GM18909 (cell line): Measurements from ENCODE around the gene KLHDC9.
"Not testable (repeated sequence)": the region's sequence is repeated elsewhere in the genome, so short reads cannot be mapped to it uniquely, and the experiment has no call there.

ENCODE experiments used
- ATAC-seq: cut with Tn5 transposase; IDR thresholded peaks from one replicate; pipeline ENCODE4 v1.9.1; 2021; ENCODE audit warnings: mild to moderate bottlenecking; ENCODE audit not compliant: unreplicated experiment, poor library complexity

Gene KLHDC9

GRCh38 chr1:161092621-161093028 is 5.5 kb upstream of the KLHDC9 start:
- ATAC-seq, result no peak

- no peak for ATAC-seq
Observed at GRCh38 chr1:161094481-161094880, 3.7 kb upstream of the KLHDC9 start.

GRCh38 chr1:161095230-161095629 is 2.9 kb upstream of the KLHDC9 start:
- ATAC-seq, result no peak

- ATAC-seq, result peak; percentile 56
Observed at GRCh38 chr1:161096015-161096414, 2.1 kb upstream of the KLHDC9 start.

- no peak for ATAC-seq
Observed at GRCh38 chr1:161096530-161096929, 1.6 kb upstream of the KLHDC9 start.

GRCh38 chr1:161099090-161099802 is 1.1 kb downstream of the KLHDC9 start:
- no peak for ATAC-seq

- ATAC-seq, result no peak
Observed at GRCh38 chr1:161100556-161100955, 2.4 kb downstream of the KLHDC9 start.

GRCh38 chr1:161106431-161106830 is 8.3 kb downstream of the KLHDC9 start:
- no peak for ATAC-seq

- no peak for ATAC-seq
Observed at GRCh38 chr1:161111117-161111516, 13.0 kb downstream of the KLHDC9 start.

- ATAC-seq, result no peak
Observed at GRCh38 chr1:161111527-161111926, 13.4 kb downstream of the KLHDC9 start.

- no peak for ATAC-seq
Observed at GRCh38 chr1:161113915-161114314, 15.8 kb downstream of the KLHDC9 start.

GRCh38 chr1:161114556-161114955 is 16.4 kb downstream of the KLHDC9 start:
- no peak for ATAC-seq

- ATAC-seq, result no peak
Observed at GRCh38 chr1:161115132-161115711, 17.1 kb downstream of the KLHDC9 start.

- ATAC-seq, result not testable (repeated sequence)
Observed at GRCh38 chr1:161115961-161116360, 17.8 kb downstream of the KLHDC9 start.

GRCh38 chr1:161117759-161118581 is 19.8 kb downstream of the KLHDC9 start, which contains the start of the genes NIT1 and PFDN2:
TSS of gene NIT1 (plus strand) at chr1:161118105. CDS start at chr1:161118177, 72 bp downstream.
TSS of gene PFDN2 (minus strand) at chr1:161118037. CDS start at chr1:161118026, 11 bp downstream.
- ATAC-seq, result peak; percentile 82

GRCh38 chr1:161119092-161119903 is 21.1 kb downstream of the KLHDC9 start:
- ATAC-seq, result peak; percentile 38

- ATAC-seq, result no peak
Observed at GRCh38 chr1:161121042-161121650, 23.0 kb downstream of the KLHDC9 start.

- ATAC-seq, result no peak
Observed at GRCh38 chr1:161121834-161122233, 23.7 kb downstream of the KLHDC9 start.

GRCh38 chr1:161122967-161123366 is 24.8 kb downstream of the KLHDC9 start:
- no peak for ATAC-seq

- ATAC-seq, result no peak
Observed at GRCh38 chr1:161127649-161128048, 29.5 kb downstream of the KLHDC9 start.
